Ovary (tissue), 9 donors: ENCODE measurements around the gene SULT1C2. TPM values are rescaled to one million over a fixed set of nuclear protein-coding genes. Genes with fewer than 3 reads are reported as not detected.

Experiments used
- DNase-seq, 5 donors: peaks; one replicate each; pipeline ENCODE4 v3.0.0-alpha.2; 2019 to 2020
- H3K27ac ChIP-seq, 2 donors: fragments of 200-600 bp; one replicate each; pipeline versions ENCODE4 v1.5.1 to v1.8.0; 2019 to 2022
- H3K27me3 ChIP-seq: fragments of 200-600 bp; one replicate; pipeline ENCODE4 v1.8.0; 2022
- H3K36me3 ChIP-seq: fragments of 200-600 bp; sonication (generic); one replicate; pipeline ENCODE4 v1.5.1; 2019
- H3K4me1 ChIP-seq: one replicate; pipeline ENCODE4 v1.8.1; 2013; ENCODE audit warnings: mild to moderate bottlenecking, moderate library complexity; ENCODE audit not compliant: insufficient read depth
- H3K4me3 ChIP-seq: fragments of 200-600 bp; sonication (generic); one replicate; pipeline ENCODE4 v1.5.1; 2017
- H3K9me3 ChIP-seq, 2 donors: fragments of 200-600 bp in 1 of 2; sonication (generic) in 1 of 2; one replicate each; pipeline versions ENCODE4 v1.5.1 to v1.8.1; 2013 to 2019; ENCODE audit warnings: mild to moderate bottlenecking in 1 of 2, moderate library complexity in 1 of 2
- CTCF ChIP-seq, 3 donors: fragments of 450-650 bp in 2 of 3; fragments of 200-600 bp in 1 of 3; IDR thresholded peaks; one replicate each; pipeline versions ENCODE4 v1.5.1 to v1.8.0; 2016 to 2022; ENCODE audit warnings: antibody characterized with exemption in 3 of 3, mild to moderate bottlenecking in 1 of 3
- EP300 ChIP-seq: sonication (generic); formaldehyde crosslinking; IDR thresholded peaks from one replicate; pipeline ENCODE4 v1.6.1; 2017; ENCODE audit warnings: antibody characterized with exemption
- POLR2A ChIP-seq: fragments of 450-650 bp; IDR thresholded peaks from one replicate; pipeline ENCODE4 v1.6.1; 2017; ENCODE audit warnings: antibody characterized with exemption, mild to moderate bottlenecking, moderate library complexity
- WGBS, 3 donors: extraction: QIAGEN DNeasy Blood & Tissue Kit in 1 of 3; methylation state at CpG; one replicate each; pipeline versions ENCODE4 v1.1.5 to v1.1.7; 2013 to 2017; 5-methylcytosine and 5-hydroxymethylcytosine counted together
- intact Hi-C, 4 donors: fragments of 100-400 bp; cut with DNase I; formaldehyde crosslinking; loops; one replicate each; pipeline versions ENCODE4 v1.11.0 to v1.15.1; 2022 to 2023
- polyA plus RNA-seq, 2 donors: library from polyadenylated mRNA; stranded (reverse); fragments of 200-250 nt in 1 of 2; fragments of 350-450 nt in 1 of 2; fragmentation: Illumina TruSeq in 1 of 2; extraction: RNeasy Lipid Tissue Mini Kit (QIAGEN cat#74804) in 1 of 2; gene quantifications; one replicate each; pipeline ENCODE4 v1.2.3, GENCODE V29; 2013 to 2014
- total RNA-seq, 7 donors: library from RNA; depleted of rRNA in 2 of 7; stranded (reverse); fragments of >200 nt in 2 of 7; fragmentation: NEBNext Ultra II Directional in 3 of 7; extraction: Animal tissue kit (Norgen Biotek cat#: 25700) in 3 of 7; gene quantifications; one replicate each; pipeline versions ENCODE4 v1.1.0 to v1.2.4, GENCODE V29; 2016 to 2023
- donor health status: DM: no; HTN: no; CAD: no; lungs with moderate emphysema.
- donor health status: DM: no; HTN: no; CAD: no.
- donor health status: Bipolar disorder and iron deficiency.
- donor health status: DM: yes; HTN: yes; CAD: no.
- donor health status: DM: no; HTN: no; CAD: no.
- donor health status: DM: yes; HTN: yes; CAD: no.

Gene SULT1C2
- total and polyA plus RNA-seq, 9 donors, result under 0.01 to 3.2 (median 0.40) TPM

- Histone ChIP-seq H3K4me1 (no peaks in the 10 kb centered on the region), H3K4me3 (no peak overlapping the region), H3K9me3 (no peaks in the 10 kb centered on the region), H3K27ac (no peak overlapping the region), H3K36me3 (no peaks in the 10 kb centered on the region), H3K27me3 (no peaks in the 10 kb centered on the region)
- DNase-seq, result no peak
- TF ChIP-seq POLR2A, result no peak
- TF ChIP-seq CTCF (IDR thresholded peaks at IDR 0.05), result no peak
- no peak for TF ChIP-seq EP300
- intact Hi-C loops, result no loop called here
- WGBS, 3 donors, result 87 to 90% (median 88%) methylated on average over 2 of the region's 2 CpGs
These were observed 43.9 kb upstream of the SULT1C2 start for GRCh38 chr2:108244667-108245414.

DNA sequence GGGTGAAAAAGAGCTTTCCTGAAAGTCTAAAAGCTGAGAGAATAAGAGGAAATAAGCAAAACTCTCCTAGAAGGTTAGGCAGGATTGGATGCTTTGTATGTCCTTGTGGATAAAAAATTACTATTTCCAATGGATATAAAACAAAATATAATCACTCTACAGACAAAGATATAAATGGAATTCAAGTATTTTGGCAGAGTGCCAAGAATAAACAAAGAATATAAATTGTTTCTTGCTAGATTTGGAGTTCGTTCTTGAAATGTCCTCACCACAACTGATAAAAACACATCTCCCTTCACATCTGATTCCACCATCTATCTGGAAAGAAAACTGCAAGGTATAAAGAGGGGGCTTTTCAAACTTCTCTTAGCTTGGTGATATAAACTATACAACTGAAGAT is 35.6 kb upstream of the SULT1C2 start:
- WGBS, 3 donors, result 0 to 3% (median 2%) methylated on average over 1 of the region's 1 CpG
- H3K27ac ChIP-seq, result no peak overlapping the region

DNA sequence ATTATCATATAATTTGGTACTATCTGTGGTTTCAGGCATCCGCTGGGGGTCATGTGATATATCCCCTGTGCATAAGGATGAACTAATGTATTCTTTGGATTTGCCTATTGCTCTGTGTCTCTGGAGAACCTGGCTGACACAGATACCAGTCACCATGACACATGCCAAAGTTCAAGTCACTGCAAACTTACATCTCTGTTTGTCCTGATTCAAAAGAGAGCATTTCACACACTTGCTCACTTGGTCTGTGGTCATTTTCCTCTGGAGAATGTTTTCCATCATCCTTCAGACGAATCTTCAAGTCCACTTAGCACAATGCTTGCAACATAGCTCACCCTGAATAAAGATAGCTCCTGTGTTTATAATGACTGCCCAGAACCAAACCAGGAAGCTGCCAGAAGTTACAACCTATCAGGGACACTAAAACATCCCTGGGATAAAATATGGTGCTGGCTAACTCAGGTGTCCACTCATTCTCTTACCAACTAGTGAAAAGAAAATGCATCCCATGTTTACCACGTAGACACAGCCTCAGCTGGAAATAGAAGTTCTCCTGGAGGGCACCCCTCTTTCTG is 30.9 kb upstream of the SULT1C2 start:
- H3K4me3 ChIP-seq, result no peak overlapping the region
- no peaks in the 10 kb centered on the region for H3K4me1 ChIP-seq
- no peak for TF ChIP-seq POLR2A
- intact Hi-C loops, result no loop called here
- no peaks in the 10 kb centered on the region for H3K36me3 ChIP-seq
- no peak overlapping the region for H3K27ac ChIP-seq
- DNase-seq, result no peak
- no peaks in the 10 kb centered on the region for H3K9me3 ChIP-seq
- no peaks in the 10 kb centered on the region for H3K27me3 ChIP-seq
- 49 to 73% (median 55%) methylated on average over 3 of the region's 3 CpGs for WGBS, 3 donors

More for the DNA sequence above, 35.6 kb upstream of the SULT1C2 start:
- Histone ChIP-seq H3K4me3 (no peak overlapping the region), H3K27me3 (no peaks in the 10 kb centered on the region), H3K36me3 (no peaks in the 10 kb centered on the region), H3K9me3 (no peaks in the 10 kb centered on the region), H3K4me1 (no peaks in the 10 kb centered on the region)
- TF ChIP-seq EP300 (no peak), POLR2A (no peak), CTCF (IDR thresholded peaks at IDR 0.05) (no peak)
- intact Hi-C loops, result no loop called here
- DNase-seq, result no peak

- 80 to 89% (median 80%) methylated on average over 1 of the region's 1 CpG for WGBS, 3 donors
- H3K9me3 ChIP-seq, result no peaks in the 10 kb centered on the region
- no peaks in the 10 kb centered on the region for H3K27me3 ChIP-seq
- H3K36me3 ChIP-seq, result no peaks in the 10 kb centered on the region
- no peak overlapping the region for H3K4me3 ChIP-seq
- no peak for DNase-seq
- no peak overlapping the region for H3K27ac ChIP-seq
- no peak for TF ChIP-seq CTCF (IDR thresholded peaks at IDR 0.05)
- no peak for TF ChIP-seq POLR2A
- TF ChIP-seq EP300, result no peak
- no peaks in the 10 kb centered on the region for H3K4me1 ChIP-seq
- intact Hi-C loops, result no loop called here
These were observed 27.9 kb upstream of the SULT1C2 start for GRCh38 chr2:108260773-108261172.

DNA sequence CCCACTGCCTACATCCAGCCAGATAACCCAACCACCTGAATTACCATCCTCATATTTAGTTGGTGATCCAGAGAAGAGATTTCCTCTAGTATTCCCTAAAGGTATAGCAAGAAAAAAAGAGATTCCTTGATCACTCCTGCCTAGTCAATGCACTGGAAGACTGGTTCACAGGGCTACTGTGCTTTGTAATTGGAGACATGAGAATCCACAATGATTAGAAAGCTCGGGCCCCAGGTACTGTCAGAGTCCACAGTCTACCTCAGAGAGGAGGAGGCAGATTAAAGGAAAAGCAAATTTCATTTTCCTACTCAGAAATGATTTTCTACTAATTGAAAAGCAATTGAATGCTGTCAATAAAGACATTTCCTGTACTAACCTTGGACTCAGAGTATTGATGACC is 26.7 kb upstream of the SULT1C2 start:
- Histone ChIP-seq H3K4me1 (no peaks in the 10 kb centered on the region), H3K36me3 (no peaks in the 10 kb centered on the region), H3K9me3 (no peaks in the 10 kb centered on the region), H3K4me3 (no peak overlapping the region), H3K27ac (no peak overlapping the region), H3K27me3 (no peaks in the 10 kb centered on the region)
- intact Hi-C loops, result no loop called here
- no peak for TF ChIP-seq CTCF (IDR thresholded peaks at IDR 0.05)
- no peak for TF ChIP-seq POLR2A
- no peak for TF ChIP-seq EP300
- DNase-seq, result no peak
- WGBS, 3 donors, result 69 to 78% (median 78%) methylated on average over 1 of the region's 1 CpG
